Smooth muscle cell (in vitro differentiated cells): ENCODE measurements around the gene MCOLN2. TPM values are rescaled to one million over a fixed set of nuclear protein-coding genes. Genes with fewer than 3 reads are reported as not detected.

Experiments
- DNase-seq: peaks from one replicate; lab custom pipeline; 2025; ENCODE audit not compliant: unreplicated experiment; lab: John Stamatoyannopoulos, UW
- H2AFZ ChIP-seq: fragments of 200-600 bp; sonication (generic); 2 replicates; pipeline ENCODE4 v1.6.0; 2016; ENCODE audit warnings: antibody characterized with exemption, low read depth, mild to moderate bottlenecking
- H3F3A ChIP-seq: fragments of 200-600 bp; sonication (generic); 2 replicates; pipeline ENCODE4 v1.6.0; 2017; ENCODE audit warnings: antibody characterized with exemption, low read depth
- H3K27ac ChIP-seq: fragments of 200-600 bp; sonication (generic); 2 replicates; pipeline ENCODE4 v1.5.1; 2016; ENCODE audit warnings: low read depth, mild to moderate bottlenecking
- H3K27me3 ChIP-seq: fragments of 200-600 bp; sonication (generic); 2 replicates; pipeline ENCODE4 v1.6.1; 2016; ENCODE audit warnings: low read depth, mild to moderate bottlenecking
- H3K36me3 ChIP-seq: fragments of 200-600 bp; sonication (generic); 2 replicates; pipeline ENCODE4 v1.5.1; 2016; ENCODE audit warnings: low read depth
- H3K4me1 ChIP-seq: fragments of 200-600 bp; sonication (generic); 2 replicates; pipeline ENCODE4 v1.5.1; 2016; ENCODE audit warnings: low read depth
- H3K4me2 ChIP-seq: fragments of 200-600 bp; sonication (generic); 2 replicates; pipeline ENCODE4 v1.6.0; 2016; ENCODE audit warnings: mild to moderate bottlenecking
- H3K4me3 ChIP-seq: fragments of 200-600 bp; sonication (generic); 2 replicates; pipeline ENCODE4 v1.5.1; 2016; ENCODE audit warnings: mild to moderate bottlenecking
- H3K79me2 ChIP-seq: fragments of 200-600 bp; sonication (generic); 2 replicates; pipeline ENCODE4 v1.6.0; 2016; ENCODE audit warnings: low read depth, mild to moderate bottlenecking
- H3K9ac ChIP-seq: fragments of 200-600 bp; sonication (generic); 2 replicates; pipeline ENCODE4 v1.6.0; 2016; ENCODE audit warnings: low read depth
- H3K9me3 ChIP-seq: fragments of 200-600 bp; sonication (generic); replicated peaks from 2 replicates; pipeline ENCODE4 v1.5.1; 2016; ENCODE audit warnings: low read depth
- H4K20me1 ChIP-seq: fragments of 200-600 bp; sonication (generic); 2 replicates; pipeline ENCODE4 v1.6.0; 2016; ENCODE audit warnings: low read depth
- CTCF ChIP-seq: fragments of 200-600 bp; sonication (generic); IDR thresholded peaks from 2 replicates; pipeline ENCODE4 v1.5.1; 2017; ENCODE audit warnings: borderline replicate concordance, mild to moderate bottlenecking, antibody characterized with exemption; ENCODE audit not compliant: insufficient read depth, poor library complexity, severe bottlenecking
- WGBS: methylation state at CpG from one replicate; pipeline ENCODE4 v1.1.7; 2016; ENCODE audit warnings: low lambda C conversion rate; 5-methylcytosine and 5-hydroxymethylcytosine counted together
- polyA plus RNA-seq: library from polyadenylated mRNA; unstranded; fragments of >200 nt; fragmentation: Nextera tagmentation; extraction: Ambion mirVana; gene quantifications from 2 replicates; pipeline ENCODE4 v1.2.1, GENCODE V29; 2016
- total RNA-seq: library from RNA; depleted of rRNA; stranded (reverse); fragments of >200 nt; gene quantifications from 2 replicates; pipeline ENCODE4 v1.2.3, GENCODE V29; 2014

MCOLN2 gene
- total and polyA plus RNA-seq, 2 experiments from 2014 or later: not detected

- H4K20me1 ChIP-seq: no peaks in the 10 kb centered on the region
- H3K36me3 ChIP-seq: no peaks in the 10 kb centered on the region
- H3K4me3 ChIP-seq: no peak overlapping the region
- no peak overlapping the region for H2AFZ ChIP-seq
- H3F3A ChIP-seq: no peaks in the 10 kb centered on the region
- TF ChIP-seq CTCF: no peak
- H3K4me2 ChIP-seq: no peak overlapping the region
- H3K9me3 ChIP-seq: no peaks in the 10 kb centered on the region
- no peaks in the 10 kb centered on the region for H3K27me3 ChIP-seq
- H3K79me2 ChIP-seq: no peaks in the 10 kb centered on the region
- H3K4me1 ChIP-seq: no peaks in the 10 kb centered on the region
- H3K9ac ChIP-seq: no peak overlapping the region
- DNase-seq: no peak
- H3K27ac ChIP-seq: no peak overlapping the region
Observed at GRCh38 chr1:85030536-85030935, 33.6 kb upstream of the MCOLN2 start.

- no peak overlapping the region for H3K4me2 ChIP-seq
- no peaks in the 10 kb centered on the region for H3K36me3 ChIP-seq
- H3K27me3 ChIP-seq: no peaks in the 10 kb centered on the region
- WGBS: 92% methylated on average over 3 of the region's 3 CpGs
- no peak for TF ChIP-seq CTCF
- no peaks in the 10 kb centered on the region for H3K79me2 ChIP-seq
- H3K4me3 ChIP-seq: no peak overlapping the region
- no peaks in the 10 kb centered on the region for H3F3A ChIP-seq
- H3K27ac ChIP-seq: no peak overlapping the region
- H3K9me3 ChIP-seq: no peaks in the 10 kb centered on the region
- no peaks in the 10 kb centered on the region for H3K4me1 ChIP-seq
- no peak overlapping the region for H2AFZ ChIP-seq
- no peak for DNase-seq
- H3K9ac ChIP-seq: no peak overlapping the region
- no peaks in the 10 kb centered on the region for H4K20me1 ChIP-seq
Observed at GRCh38 chr1:85028151-85028550, 31.2 kb upstream of the MCOLN2 start.

- no peak for DNase-seq
- Histone ChIP-seq H4K20me1 (no peaks in the 10 kb centered on the region), H3K36me3 (no peaks in the 10 kb centered on the region), H3K9ac (no peak overlapping the region), H3K4me1 (no peaks in the 10 kb centered on the region), H2AFZ (no peak overlapping the region), H3K79me2 (no peaks in the 10 kb centered on the region), H3K4me2 (no peak overlapping the region), H3K27me3 (no peaks in the 10 kb centered on the region), H3K9me3 (no peaks in the 10 kb centered on the region), H3F3A (no peaks in the 10 kb centered on the region), H3K27ac (no peak overlapping the region), H3K4me3 (no peak overlapping the region)
- no peak for TF ChIP-seq CTCF
- WGBS: 93% methylated on average over 5 of the region's 5 CpGs
Observed at GRCh38 chr1:85027242-85027983, 30.5 kb upstream of the MCOLN2 start.

- Histone ChIP-seq H3K9me3 (no peaks in the 10 kb centered on the region), H3F3A (no peaks in the 10 kb centered on the region), H3K27ac (no peak overlapping the region), H2AFZ (no peak overlapping the region), H3K4me3 (no peak overlapping the region), H3K27me3 (no peaks in the 10 kb centered on the region), H4K20me1 (no peaks in the 10 kb centered on the region), H3K9ac (no peak overlapping the region), H3K4me1 (no peaks in the 10 kb centered on the region), H3K79me2 (no peaks in the 10 kb centered on the region), H3K36me3 (no peaks in the 10 kb centered on the region), H3K4me2 (no peak overlapping the region)
- WGBS: 77% methylated on average over 1 of the region's 1 CpG
- TF ChIP-seq CTCF: no peak
- no peak for DNase-seq
Observed at GRCh38 chr1:85025940-85026339, 29.0 kb upstream of the MCOLN2 start.
